Measurements from ENCODE around the gene SLC4A11.

SLC4A11 gene

DNA sequence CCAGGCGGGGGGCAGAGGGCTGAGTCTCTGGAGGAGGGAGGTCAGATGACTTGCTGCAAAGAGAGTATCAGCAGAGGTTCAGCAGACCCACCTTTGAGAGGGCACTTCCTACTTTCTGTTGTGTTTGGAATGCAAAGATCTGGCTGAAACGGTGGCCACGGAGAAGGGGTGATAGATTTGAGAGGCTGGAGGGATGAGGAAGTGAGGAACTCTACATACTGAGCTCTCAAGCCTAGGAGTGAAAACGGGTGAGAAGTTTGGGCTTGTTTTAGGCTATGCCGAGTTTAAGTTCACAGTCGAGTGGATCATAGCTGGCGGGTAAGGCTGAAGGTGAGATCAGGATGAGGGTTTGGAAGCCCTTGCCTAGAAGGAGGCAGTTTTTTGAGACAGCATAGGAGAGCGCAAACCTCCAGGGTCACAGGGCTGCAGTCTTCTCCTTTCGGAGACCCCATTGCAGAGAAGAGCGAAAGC lies 30.2 kb downstream of the SLC4A11 start:
- Mint-ChIP-seq H3K27me3 (no peaks in the 10 kb centered on the region), H3K36me3 (ENCODE audit: low read depth) (peaks cover 43% of the 10 kb centered on the region), H3K9me3 (no peaks in the 10 kb centered on the region), H3K27ac (peak overlapping the region; percentile 98), H3K4me3 (peak overlapping the region; percentile 100), H3K4me1 (ENCODE audit: low read depth) (peaks cover 24% of the 10 kb centered on the region)
- DNase-seq = no peak

DNA sequence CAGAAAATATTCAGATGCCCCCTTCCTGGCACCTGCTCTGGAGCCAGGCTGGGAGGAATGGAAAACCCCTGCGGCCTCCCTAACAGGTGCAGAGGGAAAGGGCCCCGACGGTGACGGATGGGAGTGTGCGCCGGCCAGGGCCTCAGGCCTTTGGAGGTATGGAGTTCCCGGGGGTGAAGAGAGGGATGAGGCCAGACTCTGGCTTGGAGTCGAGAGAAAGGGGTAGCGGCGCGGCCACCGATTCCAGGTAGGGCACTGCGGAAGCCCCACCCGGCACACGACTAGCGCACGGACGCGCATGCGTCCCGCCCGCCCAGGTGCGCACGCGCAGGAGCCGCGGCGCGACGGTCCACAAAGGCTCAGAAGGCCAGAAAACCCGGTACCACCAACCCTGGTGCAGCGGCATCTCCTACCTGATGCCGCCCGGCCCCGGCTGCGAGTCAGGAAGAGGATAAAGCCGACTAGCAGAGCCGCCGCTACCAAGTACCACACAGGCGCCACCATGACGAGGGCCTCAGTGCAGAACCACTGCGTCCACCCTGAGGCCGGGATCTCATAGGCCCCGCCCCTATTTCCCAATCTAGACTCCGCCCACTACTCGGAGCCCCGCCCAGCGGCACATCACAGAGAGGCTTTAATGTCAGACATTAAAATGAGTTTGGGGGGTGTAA lies 34.7 kb downstream of the SLC4A11 start, which contains the start of gene DDRGK1:
Gene DDRGK1, minus strand, starts transcription at position 559 of the 671 bp plus-strand sequence. Its CDS starts 55 bp downstream, at position 504.
- Mint-ChIP-seq H3K4me1 (ENCODE audit: low read depth) (peaks cover 18% of the 10 kb centered on the region), H3K36me3 (ENCODE audit: low read depth) (peaks cover 52% of the 10 kb centered on the region), H3K27me3 (no peaks in the 10 kb centered on the region), H3K4me3 (peak within 1 kb of the TSS; percentile 97), H3K27ac (peak within 1 kb of the TSS; percentile 98), H3K9me3 (no peaks in the 10 kb centered on the region)
- peak; percentile 98 for DNase-seq

DNA sequence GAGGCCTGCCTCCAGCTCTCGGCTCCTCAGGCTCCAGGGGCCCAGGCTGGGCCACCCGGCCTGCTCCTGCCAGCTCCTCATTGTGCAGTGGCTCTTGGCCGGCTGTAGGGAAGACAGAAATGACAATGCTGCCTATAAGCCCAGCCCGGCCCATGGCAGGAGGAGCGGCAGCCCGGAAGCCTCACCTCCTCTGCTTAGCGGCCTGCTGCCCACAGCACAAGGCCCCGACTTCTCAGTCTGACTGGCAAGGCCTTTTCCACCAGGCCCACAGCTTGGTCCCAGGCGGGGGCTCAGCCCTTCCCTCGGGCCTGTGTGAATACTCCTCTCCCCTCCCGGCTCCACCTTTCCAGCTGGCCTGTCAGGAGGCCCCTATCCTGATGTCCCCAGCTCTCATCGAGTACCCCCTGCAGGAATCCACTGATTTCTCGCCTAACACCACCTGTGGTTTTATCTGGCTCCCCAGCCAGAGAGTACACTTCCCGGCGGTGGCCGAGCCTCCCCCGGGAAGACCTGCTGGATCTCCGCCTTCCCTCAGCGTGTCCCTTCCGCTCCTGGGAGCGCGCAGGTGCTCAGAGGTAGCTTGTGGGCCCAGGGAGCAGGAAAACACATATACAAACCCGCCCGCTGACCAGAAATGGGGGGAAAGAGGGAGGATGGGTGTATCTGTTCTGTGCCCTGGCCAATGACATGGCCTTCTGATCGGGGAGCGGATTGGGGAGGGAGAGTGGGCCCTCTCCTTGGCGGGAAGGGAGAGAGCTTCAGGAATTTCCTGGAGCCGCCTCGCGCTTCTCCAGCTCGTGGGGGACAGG lies 35.5 kb downstream of the SLC4A11 start:
- no peaks in the 10 kb centered on the region for H3K27me3 Mint-ChIP-seq

DNA sequence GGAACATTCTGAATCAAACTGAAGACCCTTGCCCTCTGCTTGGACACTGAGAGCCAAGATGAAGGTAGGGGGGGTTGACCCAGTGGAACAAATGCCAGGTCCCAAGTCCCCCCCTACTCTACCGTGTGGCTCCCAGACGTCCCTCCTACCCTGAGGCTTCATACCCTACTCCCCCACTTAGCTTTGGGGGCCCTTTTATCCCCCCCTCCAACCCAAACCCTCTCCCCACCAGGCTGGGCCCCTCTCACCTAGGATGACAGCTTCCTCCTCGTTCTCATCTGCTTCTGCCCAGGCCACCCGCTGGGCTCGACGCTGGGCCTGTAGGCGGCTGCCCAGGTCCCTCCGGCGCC lies 36.0 kb downstream of the SLC4A11 start:
- H3K4me3 Mint-ChIP-seq = peak overlapping the region; percentile 97
- peak overlapping the region; percentile 98 for H3K27ac Mint-ChIP-seq
- H3K36me3 Mint-ChIP-seq (ENCODE audit: low read depth) = peaks cover 56% of the 10 kb centered on the region
- peaks cover 11% of the 10 kb centered on the region for H3K4me1 Mint-ChIP-seq (ENCODE audit: low read depth)
- no peaks in the 10 kb centered on the region for H3K9me3 Mint-ChIP-seq
- DNase-seq = no peak
- no peaks in the 10 kb centered on the region for H3K27me3 Mint-ChIP-seq

More for the DNA sequence above, 35.5 kb downstream of the SLC4A11 start:
- Mint-ChIP-seq H3K9me3 (no peaks in the 10 kb centered on the region), H3K36me3 (ENCODE audit: low read depth) (peaks cover 55% of the 10 kb centered on the region), H3K4me1 (ENCODE audit: low read depth) (peaks cover 14% of the 10 kb centered on the region), H3K27ac (peak overlapping the region; percentile 98), H3K4me3 (peak overlapping the region; percentile 97)
- DNase-seq = peak; percentile 65

DNA sequence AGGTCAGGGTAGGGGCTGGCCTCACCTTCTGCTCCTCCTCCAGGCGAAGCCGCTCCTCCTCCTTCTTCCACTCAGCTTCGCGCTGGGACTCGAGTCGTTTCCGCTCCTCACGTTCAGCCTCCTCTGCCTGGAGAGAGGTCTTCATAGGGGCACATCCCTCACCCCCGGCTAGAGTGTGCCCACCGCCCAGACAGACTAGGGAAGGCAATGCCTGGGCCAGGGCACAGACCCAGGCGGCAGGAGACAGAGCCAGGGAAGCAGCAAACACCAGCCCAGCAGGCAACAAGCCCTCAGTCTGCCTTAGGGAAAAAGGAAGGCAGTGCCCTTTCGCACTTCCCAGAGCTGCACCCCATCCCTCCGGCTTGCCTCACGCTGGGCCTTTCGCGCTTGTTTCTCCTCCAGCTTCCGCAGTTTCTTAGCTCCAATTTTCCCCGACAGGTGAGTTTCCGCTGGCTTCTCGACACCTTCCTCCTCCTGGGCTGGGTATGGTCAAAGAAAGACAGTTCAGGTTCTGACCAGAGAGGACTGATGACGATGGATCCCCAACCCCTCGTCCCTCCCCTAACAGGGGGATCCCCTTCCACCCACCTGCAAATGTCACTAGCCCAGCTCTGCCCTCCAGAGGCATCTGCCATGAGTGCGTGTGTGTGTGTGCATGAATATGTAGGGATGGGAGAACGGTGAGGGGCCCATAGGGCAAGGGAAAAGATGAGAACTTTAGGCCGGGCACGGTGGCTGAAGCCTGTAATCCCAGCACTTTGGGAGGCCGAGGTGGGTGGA lies 38.8 kb downstream of the SLC4A11 start:
- no peak for DNase-seq
- Mint-ChIP-seq H3K9me3 (no peaks in the 10 kb centered on the region), H3K27ac (peak overlapping the region; percentile 23)

DNA sequence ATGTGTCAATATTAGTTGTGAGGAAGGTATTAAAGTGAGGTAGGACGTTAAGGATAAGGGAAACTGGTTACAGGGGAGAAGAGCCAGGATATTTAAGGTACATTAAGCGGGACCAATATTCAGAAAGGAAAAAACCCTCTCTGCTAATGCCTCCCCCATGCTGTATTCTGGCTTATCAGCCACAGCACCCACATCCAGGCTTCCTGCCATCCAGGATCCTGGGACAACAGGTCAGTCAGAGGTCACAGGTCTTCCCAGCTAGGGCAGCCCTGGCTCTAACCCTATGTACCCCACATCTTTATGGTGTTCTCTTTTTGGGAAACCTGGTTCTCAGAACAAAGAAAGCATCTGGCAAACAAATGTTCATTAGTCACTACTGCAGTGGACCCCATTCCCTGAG lies 39.8 kb downstream of the SLC4A11 start:
- peaks cover 86% of the 10 kb centered on the region for H3K36me3 Mint-ChIP-seq (ENCODE audit: low read depth)
- H3K27ac Mint-ChIP-seq = no peak overlapping the region
- DNase-seq = no peak
- H3K4me1 Mint-ChIP-seq (ENCODE audit: low read depth) = peaks cover 28% of the 10 kb centered on the region
- H3K27me3 Mint-ChIP-seq = no peaks in the 10 kb centered on the region
- no peak overlapping the region for H3K4me3 Mint-ChIP-seq
- H3K9me3 Mint-ChIP-seq = no peaks in the 10 kb centered on the region

More for the DNA sequence above, 38.8 kb downstream of the SLC4A11 start:
- Mint-ChIP-seq H3K27me3 (no peaks in the 10 kb centered on the region), H3K4me1 (ENCODE audit: low read depth) (peaks cover 21% of the 10 kb centered on the region), H3K4me3 (no peak overlapping the region), H3K36me3 (ENCODE audit: low read depth) (peaks cover 80% of the 10 kb centered on the region)

DNA sequence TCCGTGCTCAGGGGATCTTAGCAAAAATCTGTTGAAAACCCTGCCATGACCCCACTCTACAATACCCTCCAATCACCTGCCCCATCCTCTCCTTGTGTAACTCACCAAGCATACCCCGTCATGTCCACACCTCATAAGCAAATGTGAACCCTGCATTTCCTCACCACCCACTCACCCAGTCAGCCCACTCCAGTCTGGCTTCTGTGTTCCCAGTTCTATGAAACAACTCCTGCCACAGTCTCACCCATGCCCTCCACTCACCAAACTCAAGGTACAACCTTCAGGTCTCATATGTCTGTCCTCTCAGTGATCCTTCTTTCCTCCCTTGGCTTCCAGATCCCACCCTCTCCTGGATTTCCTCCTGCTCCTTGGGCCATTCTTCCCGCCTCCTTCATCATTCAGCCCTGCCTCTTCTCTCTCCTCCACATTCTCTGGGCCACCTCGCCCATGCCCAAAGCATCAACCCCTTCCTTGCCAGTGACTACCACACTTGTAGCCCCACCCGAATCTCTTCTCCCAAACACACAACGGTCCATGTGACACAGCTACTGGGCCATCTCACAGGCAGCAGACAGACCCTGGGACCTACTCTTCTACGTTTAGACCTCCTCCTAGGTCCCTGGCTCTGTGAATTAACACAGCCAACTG lies 43.3 kb downstream of the SLC4A11 start:
- Mint-ChIP-seq H3K27ac (peak overlapping the region; percentile 63), H3K9me3 (no peaks in the 10 kb centered on the region), H3K4me3 (no peak overlapping the region), H3K36me3 (ENCODE audit: low read depth) (peaks cover 91% of the 10 kb centered on the region), H3K4me1 (ENCODE audit: low read depth) (peaks cover 23% of the 10 kb centered on the region), H3K27me3 (no peaks in the 10 kb centered on the region)
- DNase-seq = no peak

DNA sequence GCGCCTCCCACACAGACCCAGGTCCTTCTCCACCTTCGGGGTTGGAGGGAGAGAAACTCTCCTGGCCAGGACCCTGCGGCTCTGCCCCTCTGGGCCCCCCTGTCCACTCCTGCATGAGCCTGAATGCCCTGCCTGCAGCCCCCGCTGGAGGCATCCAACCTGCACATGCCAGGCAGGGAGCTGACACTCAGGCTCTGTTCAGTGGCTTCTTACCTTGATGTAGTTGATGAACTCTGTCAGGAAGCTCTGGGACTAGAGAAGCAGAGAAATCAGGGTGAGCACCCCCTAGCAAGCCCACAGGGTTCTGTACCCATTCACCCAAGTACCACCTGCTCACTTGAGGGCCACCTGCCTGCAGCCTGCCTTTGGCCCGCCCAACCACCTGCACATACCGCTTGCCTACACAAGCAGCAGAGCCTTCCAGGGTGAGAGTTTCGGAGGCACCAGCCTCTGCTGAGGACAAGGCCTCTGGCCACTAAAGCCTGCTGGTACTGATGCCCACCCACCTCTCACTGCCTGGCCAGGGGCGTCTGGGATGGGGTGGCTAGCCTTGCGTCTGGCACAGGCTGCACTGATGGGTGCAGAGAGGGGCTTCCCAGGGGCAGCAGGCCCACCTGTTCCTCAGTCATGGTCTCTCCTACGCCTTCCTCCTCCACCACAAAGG lies 44.2 kb downstream of the SLC4A11 start:
- H3K36me3 Mint-ChIP-seq (ENCODE audit: low read depth) = peaks cover 91% of the 10 kb centered on the region
- peak; percentile 36 for DNase-seq
- no peaks in the 10 kb centered on the region for H3K9me3 Mint-ChIP-seq
- H3K27ac Mint-ChIP-seq = peak overlapping the region; percentile 63
- peaks cover 23% of the 10 kb centered on the region for H3K4me1 Mint-ChIP-seq (ENCODE audit: low read depth)
- H3K27me3 Mint-ChIP-seq = no peaks in the 10 kb centered on the region
- no peak overlapping the region for H3K4me3 Mint-ChIP-seq

DNA sequence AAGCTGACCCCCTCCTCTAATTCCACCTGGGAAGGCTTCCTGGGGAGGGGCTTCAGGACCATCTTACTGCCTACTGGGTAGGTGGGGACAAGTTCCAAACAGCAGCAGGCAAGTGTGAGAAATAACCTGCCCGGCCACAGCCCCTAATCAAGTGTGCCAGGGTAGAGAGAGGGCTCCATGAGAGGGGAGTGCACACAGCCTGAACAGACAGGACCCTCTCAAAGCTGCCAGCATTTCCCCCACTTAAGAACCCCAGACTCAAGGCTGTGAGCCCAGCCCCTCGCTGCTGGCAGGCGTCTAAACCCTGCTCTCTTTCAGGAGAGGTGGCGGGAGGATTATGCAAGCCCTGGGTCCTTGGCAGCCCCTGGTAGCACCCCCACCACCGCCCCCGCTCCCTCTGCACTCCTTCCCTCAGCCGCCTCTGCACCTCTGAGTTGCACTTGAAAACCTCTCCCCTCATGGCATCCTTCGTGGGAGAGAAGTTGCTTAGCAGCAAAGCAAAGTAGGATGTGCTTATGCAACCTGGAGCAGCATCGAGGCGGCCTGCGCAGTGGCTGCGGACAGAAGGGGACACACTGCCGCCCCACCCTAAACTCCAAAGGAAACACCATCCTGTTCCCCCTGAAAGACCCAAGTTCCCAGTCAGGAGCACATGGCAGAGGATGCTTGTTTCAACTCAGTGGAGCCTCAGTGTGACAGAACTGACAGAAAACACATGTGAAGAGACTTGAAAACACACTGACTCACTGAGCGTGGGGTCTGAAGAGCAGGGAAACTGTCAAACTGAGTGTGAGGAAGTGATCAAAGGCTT lies 45.0 kb downstream of the SLC4A11 start:
- H3K27me3 Mint-ChIP-seq = no peaks in the 10 kb centered on the region
- H3K4me1 Mint-ChIP-seq (ENCODE audit: low read depth) = peaks cover 26% of the 10 kb centered on the region
- H3K27ac Mint-ChIP-seq = peak overlapping the region; percentile 52
- H3K36me3 Mint-ChIP-seq (ENCODE audit: low read depth) = peaks cover 91% of the 10 kb centered on the region
- H3K4me3 Mint-ChIP-seq = no peak overlapping the region
- DNase-seq = no peak
- H3K9me3 Mint-ChIP-seq = no peaks in the 10 kb centered on the region

DNA sequence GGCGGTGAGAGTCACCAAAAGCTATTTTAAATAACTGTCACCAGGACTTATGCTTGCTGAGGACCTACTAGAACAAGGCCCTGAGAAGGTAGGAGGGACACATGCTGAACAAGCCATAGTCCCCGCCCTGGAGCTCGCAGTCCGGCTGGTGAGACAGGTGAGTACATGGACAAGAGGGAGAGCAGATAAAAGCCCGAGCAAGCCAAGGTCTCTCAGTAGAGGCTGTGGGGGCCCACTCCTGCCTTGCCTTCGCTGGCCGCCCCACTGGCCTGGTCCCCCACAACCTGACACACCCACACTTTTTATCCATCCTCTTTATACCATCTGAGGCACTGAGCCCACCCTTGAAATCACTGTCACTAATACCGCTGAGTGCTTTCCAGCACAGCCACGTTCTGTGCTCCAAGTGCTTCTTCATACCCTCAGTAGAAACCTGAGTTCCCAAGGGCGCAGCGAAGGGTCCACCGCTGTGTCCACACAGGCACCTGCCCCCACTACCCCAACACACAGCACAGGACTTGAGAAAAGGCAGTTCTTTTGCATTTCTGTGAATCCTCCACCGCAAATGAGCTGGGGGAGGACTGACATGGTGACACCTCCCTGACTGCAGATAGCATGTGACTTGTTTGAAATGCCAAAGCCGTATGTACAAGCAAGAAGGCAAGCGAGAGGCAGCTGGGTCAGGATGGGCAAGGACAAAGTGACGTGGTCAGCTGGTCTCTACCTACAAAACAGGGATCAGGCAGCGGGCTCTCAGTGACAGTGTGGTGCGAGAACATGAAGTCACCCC lies 46.6 kb downstream of the SLC4A11 start:
- peak overlapping the region; percentile 72 for H3K27ac Mint-ChIP-seq
- no peaks in the 10 kb centered on the region for H3K27me3 Mint-ChIP-seq
- H3K4me3 Mint-ChIP-seq = no peak overlapping the region
- no peaks in the 10 kb centered on the region for H3K9me3 Mint-ChIP-seq
- no peak for DNase-seq
- H3K4me1 Mint-ChIP-seq (ENCODE audit: low read depth) = peaks cover 26% of the 10 kb centered on the region
- peaks cover 90% of the 10 kb centered on the region for H3K36me3 Mint-ChIP-seq (ENCODE audit: low read depth)

DNA sequence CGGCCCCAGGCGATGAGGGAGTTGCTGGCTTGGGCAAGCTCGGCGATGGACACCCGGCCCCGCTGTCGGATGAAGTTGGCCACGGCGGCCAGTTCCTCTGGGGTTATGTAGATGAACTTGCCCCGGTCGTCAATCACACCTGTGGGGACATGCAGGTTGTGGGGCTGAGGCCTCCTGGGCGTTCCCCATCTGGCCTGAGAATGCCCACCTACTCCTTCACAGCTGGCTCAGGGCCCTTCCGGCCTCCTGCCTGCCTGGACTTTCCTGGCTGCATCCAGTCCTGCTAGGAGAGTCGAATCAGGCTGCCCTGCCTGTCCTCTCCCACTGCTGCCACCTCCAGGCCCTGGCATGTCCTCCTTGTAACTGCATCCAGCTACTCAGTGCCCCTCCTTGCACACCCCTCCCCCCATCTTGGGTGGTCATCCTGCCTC lies 48.3 kb downstream of the SLC4A11 start:
- Mint-ChIP-seq H3K27ac (peak overlapping the region; percentile 22), H3K36me3 (ENCODE audit: low read depth) (peaks cover 75% of the 10 kb centered on the region), H3K4me3 (no peak overlapping the region), H3K9me3 (no peaks in the 10 kb centered on the region), H3K4me1 (ENCODE audit: low read depth) (peaks cover 21% of the 10 kb centered on the region), H3K27me3 (no peaks in the 10 kb centered on the region)
- no peak for DNase-seq

DNA sequence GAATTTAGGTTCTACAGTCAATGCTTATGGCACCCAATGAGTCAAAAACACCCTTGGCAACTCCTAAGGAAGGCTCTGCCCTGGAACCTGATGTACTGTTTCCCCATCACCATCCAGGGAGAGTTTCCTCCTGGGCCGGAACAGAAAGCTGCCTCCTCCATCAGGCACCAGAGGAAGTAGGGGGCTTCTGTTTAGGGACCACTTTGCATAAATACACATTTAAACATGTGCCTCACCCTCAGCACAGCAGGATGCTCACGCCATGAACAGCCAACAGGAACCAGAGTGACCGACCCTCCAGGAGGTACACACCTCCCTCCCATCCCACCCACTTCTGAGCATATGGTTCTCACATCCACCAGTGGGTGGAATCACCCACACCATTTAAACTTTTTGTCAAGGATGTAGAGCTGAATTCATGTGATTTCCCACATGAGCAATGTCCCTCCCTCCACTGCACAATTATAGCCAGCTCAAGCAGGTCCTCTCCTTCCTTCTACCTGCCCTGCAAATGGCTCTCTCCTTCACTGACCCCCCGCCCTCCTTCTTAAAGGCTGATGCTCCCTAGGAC lies 49.3 kb downstream of the SLC4A11 start:
- Mint-ChIP-seq H3K36me3 (ENCODE audit: low read depth) (peaks cover 65% of the 10 kb centered on the region), H3K27ac (peak overlapping the region; percentile 73), H3K27me3 (no peaks in the 10 kb centered on the region), H3K4me1 (ENCODE audit: low read depth) (peaks cover 12% of the 10 kb centered on the region), H3K4me3 (no peak overlapping the region), H3K9me3 (no peaks in the 10 kb centered on the region)
- DNase-seq = no peak
